Measurements from ENCODE around the gene SLC36A4. TPM values are rescaled to one million over a fixed set of nuclear protein-coding genes. Genes with fewer than 3 reads are reported as not detected.
"Not testable (repeated sequence)": the region's sequence is repeated elsewhere in the genome, so short reads cannot be mapped to it uniquely, and the experiment has no call there.

Gene SLC36A4
- 15.8 TPM for polyA plus RNA-seq (2013, experiment 1 of 2)
- polyA plus RNA-seq (2013, experiment 2 of 2), result 16.6 TPM

GRCh38 chr11:93197380-93198214 is at the start of gene SLC36A4:
TSS of gene SLC36A4 (minus strand) at chr11:93197991. CDS start at chr11:93197832, 159 bp downstream.
- no peaks in the 10 kb centered on the region for H3K36me3 ChIP-seq (ENCODE audit: insufficient read depth, low read length)
- H3K27me3 ChIP-seq (ENCODE audit: insufficient read depth, low read length), result no peaks in the 10 kb centered on the region
- under 1% methylated on average over 81 of the region's 81 CpGs for WGBS
- H3K9ac ChIP-seq (ENCODE audit: low read depth, low read length), result peak within 1 kb of the TSS; percentile 91
- peaks cover 14% of the 10 kb centered on the region for H3K4me1 ChIP-seq (ENCODE audit: insufficient read depth, low read length)
- no peaks in the 10 kb centered on the region for H3K9me3 ChIP-seq (ENCODE audit: insufficient read depth, low read depth, low read length)
- H3K27ac ChIP-seq (ENCODE audit: low read depth, low read length), result peak within 1 kb of the TSS; percentile 89
- peak within 1 kb of the TSS; percentile 82 for H3K4me3 ChIP-seq (ENCODE audit: low read length)

GRCh38 chr11:93246790-93247189 is 49.0 kb upstream of the SLC36A4 start:
- not testable (repeated sequence) for H3K27ac ChIP-seq (ENCODE audit: low read depth, low read length); H3K36me3 ChIP-seq (ENCODE audit: insufficient read depth, low read length); H3K27me3 ChIP-seq (ENCODE audit: insufficient read depth, low read length); H3K4me3 ChIP-seq (ENCODE audit: low read length); H3K9me3 ChIP-seq (ENCODE audit: insufficient read depth, low read depth, low read length); H3K4me1 ChIP-seq (ENCODE audit: insufficient read depth, low read length); H3K9ac ChIP-seq (ENCODE audit: low read depth, low read length)
- 97% methylated on average over 3 of the region's 3 CpGs for WGBS

GRCh38 chr11:93244018-93244417 is 46.2 kb upstream of the SLC36A4 start:
- H3K4me3 ChIP-seq (ENCODE audit: low read length), result no peak overlapping the region
- H3K36me3 ChIP-seq (ENCODE audit: insufficient read depth, low read length), result no peaks in the 10 kb centered on the region
- no peaks in the 10 kb centered on the region for H3K4me1 ChIP-seq (ENCODE audit: insufficient read depth, low read length)
- H3K27ac ChIP-seq (ENCODE audit: low read depth, low read length), result no peak overlapping the region
- 100% methylated on average over 1 of the region's 1 CpG for WGBS
- no peaks in the 10 kb centered on the region for H3K27me3 ChIP-seq (ENCODE audit: insufficient read depth, low read length)
- H3K9ac ChIP-seq (ENCODE audit: low read depth, low read length), result no peak overlapping the region
- H3K9me3 ChIP-seq (ENCODE audit: insufficient read depth, low read depth, low read length), result no peaks in the 10 kb centered on the region

- Histone ChIP-seq H3K4me1 (ENCODE audit: insufficient read depth, low read length) (no peaks in the 10 kb centered on the region), H3K9me3 (ENCODE audit: insufficient read depth, low read depth, low read length) (no peaks in the 10 kb centered on the region), H3K9ac (ENCODE audit: low read depth, low read length) (no peak overlapping the region), H3K4me3 (ENCODE audit: low read length) (no peak overlapping the region), H3K27ac (ENCODE audit: low read depth, low read length) (no peak overlapping the region), H3K36me3 (ENCODE audit: insufficient read depth, low read length) (no peaks in the 10 kb centered on the region), H3K27me3 (ENCODE audit: insufficient read depth, low read length) (no peaks in the 10 kb centered on the region)
- 85% methylated on average over 3 of the region's 3 CpGs for WGBS
These were observed 42.2 kb upstream of the SLC36A4 start for GRCh38 chr11:93239966-93240365.

GRCh38 chr11:93238956-93239355 is 41.2 kb upstream of the SLC36A4 start:
- no peak overlapping the region for H3K9ac ChIP-seq (ENCODE audit: low read depth, low read length)
- no peaks in the 10 kb centered on the region for H3K36me3 ChIP-seq (ENCODE audit: insufficient read depth, low read length)
- no peaks in the 10 kb centered on the region for H3K9me3 ChIP-seq (ENCODE audit: insufficient read depth, low read depth, low read length)
- H3K4me1 ChIP-seq (ENCODE audit: insufficient read depth, low read length), result peaks cover 6% of the 10 kb centered on the region
- H3K27me3 ChIP-seq (ENCODE audit: insufficient read depth, low read length), result no peaks in the 10 kb centered on the region
- H3K27ac ChIP-seq (ENCODE audit: low read depth, low read length), result no peak overlapping the region
- 98% methylated on average over 2 of the region's 2 CpGs for WGBS
- H3K4me3 ChIP-seq (ENCODE audit: low read length), result no peak overlapping the region

- H3K27me3 ChIP-seq (ENCODE audit: insufficient read depth, low read length), result no peaks in the 10 kb centered on the region
- H3K4me3 ChIP-seq (ENCODE audit: low read length), result no peak overlapping the region
- H3K9ac ChIP-seq (ENCODE audit: low read depth, low read length), result no peak overlapping the region
- no peaks in the 10 kb centered on the region for H3K9me3 ChIP-seq (ENCODE audit: insufficient read depth, low read depth, low read length)
- no peaks in the 10 kb centered on the region for H3K36me3 ChIP-seq (ENCODE audit: insufficient read depth, low read length)
- peaks cover 6% of the 10 kb centered on the region for H3K4me1 ChIP-seq (ENCODE audit: insufficient read depth, low read length)
- no peak overlapping the region for H3K27ac ChIP-seq (ENCODE audit: low read depth, low read length)
- 61% methylated on average over 10 of the region's 10 CpGs for WGBS
These were observed 39.2 kb upstream of the SLC36A4 start for GRCh38 chr11:93236741-93237675.

- Histone ChIP-seq H3K9ac (ENCODE audit: low read depth, low read length) (no peak overlapping the region), H3K27ac (ENCODE audit: low read depth, low read length) (no peak overlapping the region), H3K9me3 (ENCODE audit: insufficient read depth, low read depth, low read length) (no peaks in the 10 kb centered on the region), H3K27me3 (ENCODE audit: insufficient read depth, low read length) (no peaks in the 10 kb centered on the region), H3K36me3 (ENCODE audit: insufficient read depth, low read length) (no peaks in the 10 kb centered on the region), H3K4me1 (ENCODE audit: insufficient read depth, low read length) (peaks cover 6% of the 10 kb centered on the region), H3K4me3 (ENCODE audit: low read length) (no peak overlapping the region)
- 30% methylated on average over 4 of the region's 4 CpGs for WGBS
These were observed 36.9 kb upstream of the SLC36A4 start for GRCh38 chr11:93234602-93235207.

- Histone ChIP-seq H3K27ac (ENCODE audit: low read depth, low read length) (no peak overlapping the region), H3K9me3 (ENCODE audit: insufficient read depth, low read depth, low read length) (no peaks in the 10 kb centered on the region), H3K9ac (ENCODE audit: low read depth, low read length) (no peak overlapping the region), H3K4me1 (ENCODE audit: insufficient read depth, low read length) (peaks cover 6% of the 10 kb centered on the region), H3K27me3 (ENCODE audit: insufficient read depth, low read length) (no peaks in the 10 kb centered on the region), H3K36me3 (ENCODE audit: insufficient read depth, low read length) (no peaks in the 10 kb centered on the region), H3K4me3 (ENCODE audit: low read length) (no peak overlapping the region)
- 96% methylated on average over 1 of the region's 1 CpG for WGBS
These were observed 32.1 kb upstream of the SLC36A4 start for GRCh38 chr11:93229876-93230275.

- Histone ChIP-seq H3K27me3 (ENCODE audit: insufficient read depth, low read length) (no peaks in the 10 kb centered on the region), H3K9me3 (ENCODE audit: insufficient read depth, low read depth, low read length) (no peaks in the 10 kb centered on the region), H3K4me3 (ENCODE audit: low read length) (no peak overlapping the region), H3K27ac (ENCODE audit: low read depth, low read length) (no peak overlapping the region), H3K9ac (ENCODE audit: low read depth, low read length) (no peak overlapping the region), H3K36me3 (ENCODE audit: insufficient read depth, low read length) (no peaks in the 10 kb centered on the region), H3K4me1 (ENCODE audit: insufficient read depth, low read length) (no peaks in the 10 kb centered on the region)
- WGBS, result 94% methylated on average over 2 of the region's 2 CpGs
These were observed 27.9 kb upstream of the SLC36A4 start for GRCh38 chr11:93225662-93226061.

GRCh38 chr11:93221539-93221938 is 23.7 kb upstream of the SLC36A4 start:
- no peaks in the 10 kb centered on the region for H3K9me3 ChIP-seq (ENCODE audit: insufficient read depth, low read depth, low read length)
- H3K4me1 ChIP-seq (ENCODE audit: insufficient read depth, low read length), result no peaks in the 10 kb centered on the region
- no peak overlapping the region for H3K27ac ChIP-seq (ENCODE audit: low read depth, low read length)
- H3K9ac ChIP-seq (ENCODE audit: low read depth, low read length), result no peak overlapping the region
- H3K27me3 ChIP-seq (ENCODE audit: insufficient read depth, low read length), result no peaks in the 10 kb centered on the region
- WGBS, result 91% methylated on average over 4 of the region's 4 CpGs
- H3K4me3 ChIP-seq (ENCODE audit: low read length), result no peak overlapping the region
- H3K36me3 ChIP-seq (ENCODE audit: insufficient read depth, low read length), result no peaks in the 10 kb centered on the region

GRCh38 chr11:93220078-93220477 is 22.3 kb upstream of the SLC36A4 start:
- Histone ChIP-seq H3K4me3 (ENCODE audit: low read length) (no peak overlapping the region), H3K27me3 (ENCODE audit: insufficient read depth, low read length) (no peaks in the 10 kb centered on the region), H3K9me3 (ENCODE audit: insufficient read depth, low read depth, low read length) (no peaks in the 10 kb centered on the region), H3K9ac (ENCODE audit: low read depth, low read length) (no peak overlapping the region), H3K27ac (ENCODE audit: low read depth, low read length) (no peak overlapping the region), H3K4me1 (ENCODE audit: insufficient read depth, low read length) (no peaks in the 10 kb centered on the region), H3K36me3 (ENCODE audit: insufficient read depth, low read length) (no peaks in the 10 kb centered on the region)
